K562 treated with DMSO at 1 percent for 12 hours (cell line): ENCODE measurements around the gene OTUD6A. TPM values are rescaled to one million over a fixed set of nuclear protein-coding genes. Genes with fewer than 3 reads are reported as not detected.

Experiments used
- total RNA-seq: library from RNA; unstranded; fragments of 300-600 nt; gene quantifications from 2 replicates; pipeline ENCODE4 v1.2.3, GENCODE V29; 2022; ENCODE audit not compliant: insufficient read depth

OTUD6A gene
- total RNA-seq: 0.52 and 1.2 TPM in 2 replicates

DNA sequence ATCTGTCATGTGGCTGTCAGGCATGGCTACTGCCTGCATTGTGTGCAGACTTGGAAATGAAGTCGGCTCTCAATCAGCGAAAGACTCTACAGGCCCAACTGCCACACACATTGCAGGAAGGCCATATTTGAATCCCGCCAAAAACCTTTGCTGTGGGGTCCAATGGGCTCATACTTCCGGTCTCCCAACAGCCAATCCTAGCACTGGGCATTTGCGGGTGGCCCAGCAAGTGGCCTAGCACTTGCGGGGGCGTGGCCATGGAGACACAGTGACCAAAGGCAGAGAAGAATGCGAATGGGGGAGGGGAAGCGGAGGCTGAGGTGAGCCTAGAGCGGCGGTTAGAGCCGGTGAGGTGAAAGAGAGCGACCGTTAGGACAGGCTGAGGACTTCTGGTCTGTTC lies at the start of gene OTUD6A:
Gene OTUD6A (plus strand): TSS at position 382 of the 400 bp plus-strand sequence. CDS start 68 bp downstream, outside the sequence.

DNA sequence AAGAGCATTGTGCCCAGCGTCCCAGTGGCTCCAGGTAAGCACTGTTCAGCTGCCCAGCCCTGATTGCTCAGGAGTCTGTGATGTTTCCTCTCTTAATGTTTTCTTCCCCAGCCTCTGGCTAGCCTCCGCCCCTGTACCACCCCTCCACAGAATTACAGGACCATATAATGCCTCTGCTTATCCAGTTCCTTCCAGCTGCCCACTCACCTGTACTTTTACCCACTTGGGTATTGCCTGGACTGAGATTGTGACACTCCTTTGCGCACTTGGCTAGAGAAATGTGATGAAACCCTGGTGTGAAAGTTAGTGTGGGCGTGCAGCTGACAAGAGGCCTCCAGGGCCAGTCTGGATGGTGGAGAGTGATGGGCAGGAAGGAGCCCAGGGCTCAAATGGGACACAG lies 12.3 kb upstream of the OTUD6A start, which contains the start of gene AWAT2:
Gene AWAT2 (minus strand): TSS at position 14 of the 400 bp plus-strand sequence. CDS start 6 bp downstream, at position 8.

Other genes with a start within 250 kb of the OTUD6A start
- not detected in 2 replicates for gene AWAT2, start 12.5 kb upstream of the OTUD6A start, total RNA-seq
- 82.0 and 96.0 TPM in 2 replicates for gene IGBP1, start 71.0 kb downstream of the OTUD6A start, total RNA-seq
- gene DGAT2L6, start 115.0 kb downstream of the OTUD6A start, total RNA-seq: not detected in 2 replicates
- gene AWAT1, start 172.2 kb downstream of the OTUD6A start, total RNA-seq: not detected in 2 replicates
- not detected in 2 replicates for gene P2RY4, start 197.7 kb downstream of the OTUD6A start, total RNA-seq
- not detected in 2 replicates for gene ARR3, start 205.9 kb downstream of the OTUD6A start, total RNA-seq
- gene RAB41, start 219.7 kb downstream of the OTUD6A start, total RNA-seq: not detected in 2 replicates
- 32.0 and 44.6 TPM in 2 replicates for gene PDZD11, start 227.5 kb downstream of the OTUD6A start, total RNA-seq
- gene KIF4A, start 227.6 kb downstream of the OTUD6A start, total RNA-seq: 23.8 and 51.8 TPM in 2 replicates